ENCODE data around the gene KRTAP10-8.
"Not testable (repeated sequence)": the region's sequence is repeated elsewhere in the genome, so short reads cannot be mapped to it uniquely, and the experiment has no call there.

The KRTAP10-8 gene

GRCh38 chr21:44579056-44579832 lies 32.6 kb upstream of the KRTAP10-8 start:
- DNase-seq (ENCODE audit: low read depth in 2 of 2), result no peak

- DNase-seq (ENCODE audit: low read depth in 2 of 2), result no peak
These were observed 32.1 kb upstream of the KRTAP10-8 start for GRCh38 chr21:44579833-44580144.

GRCh38 chr21:44580231-44580821 lies 31.6 kb upstream of the KRTAP10-8 start, which contains the start of gene KRTAP10-5:
Gene KRTAP10-5, minus strand, starts transcription at chr21:44580604. Its CDS starts 26 bp downstream, at chr21:44580578.
- DNase-seq (ENCODE audit: low read depth in 2 of 2), result not testable (repeated sequence)

- no peak for DNase-seq (ENCODE audit: low read depth in 2 of 2)
These were observed 30.7 kb upstream of the KRTAP10-8 start for GRCh38 chr21:44581158-44581557.

- no peak for DNase-seq (ENCODE audit: low read depth in 2 of 2)
These were observed 29.8 kb upstream of the KRTAP10-8 start for GRCh38 chr21:44582055-44582454.

GRCh38 chr21:44583089-44583799 lies 28.6 kb upstream of the KRTAP10-8 start:
- no peak for DNase-seq (ENCODE audit: low read depth in 2 of 2)

GRCh38 chr21:44583800-44584147 lies 28.1 kb upstream of the KRTAP10-8 start:
- DNase-seq (ENCODE audit: low read depth in 2 of 2), result no peak

- DNase-seq (ENCODE audit: low read depth in 2 of 2), result no peak
These were observed 26.0 kb upstream of the KRTAP10-8 start for GRCh38 chr21:44585892-44586291.

- DNase-seq (ENCODE audit: low read depth in 2 of 2), result no peak
These were observed 22.8 kb upstream of the KRTAP10-8 start for GRCh38 chr21:44589094-44589493.

- no peak for DNase-seq (ENCODE audit: low read depth in 2 of 2)
These were observed 22.1 kb upstream of the KRTAP10-8 start for GRCh38 chr21:44589586-44590305.

GRCh38 chr21:44590311-44590721 lies 21.6 kb upstream of the KRTAP10-8 start:
- no peak for DNase-seq (ENCODE audit: low read depth in 2 of 2)

- not testable (repeated sequence) for DNase-seq (ENCODE audit: low read depth in 2 of 2)
These were observed 20.7 kb upstream of the KRTAP10-8 start for GRCh38 chr21:44590897-44591800.

GRCh38 chr21:44591801-44592130 lies 20.1 kb upstream of the KRTAP10-8 start:
- not testable (repeated sequence) for DNase-seq (ENCODE audit: low read depth in 2 of 2)

- DNase-seq (ENCODE audit: low read depth in 2 of 2), result no peak
These were observed 19.2 kb upstream of the KRTAP10-8 start, which contains the start of gene KRTAP10-6 for GRCh38 chr21:44592446-44593311. Gene KRTAP10-6, minus strand, starts transcription at chr21:44592505. Its CDS starts 21 bp downstream, at chr21:44592484.

- DNase-seq (ENCODE audit: low read depth in 2 of 2), result no peak
These were observed 18.1 kb upstream of the KRTAP10-8 start for GRCh38 chr21:44593598-44594405.

- DNase-seq (ENCODE audit: low read depth in 2 of 2), result no peak
These were observed 17.4 kb upstream of the KRTAP10-8 start for GRCh38 chr21:44594406-44594916.

- DNase-seq (ENCODE audit: low read depth in 2 of 2), result no peak
These were observed 16.4 kb upstream of the KRTAP10-8 start for GRCh38 chr21:44595524-44595923.

GRCh38 chr21:44596068-44596725 lies 15.7 kb upstream of the KRTAP10-8 start:
- DNase-seq (ENCODE audit: low read depth in 2 of 2), result no peak

GRCh38 chr21:44598061-44598460 lies 13.8 kb upstream of the KRTAP10-8 start:
- no peak for DNase-seq (ENCODE audit: low read depth in 2 of 2)
